ENCODE measurements around the gene COA3.

COA3 gene

GRCh38 chr17:42798383-42799380 lies at the start of gene COA3, which contains the start of gene CNTD1:
TSS of gene COA3 (minus strand) at chr17:42798704. CDS start at chr17:42798681, 23 bp downstream.
TSS of gene CNTD1 (plus strand) at chr17:42798861. CDS start at chr17:42799068, 207 bp downstream.
- TF ChIP-seq CTCF (IDR thresholded peaks at IDR 0.05) = no peak
- peak within 1 kb of the TSS; percentile 25 to 80 for H3K27ac ChIP-seq
- peak; percentile 83 for DNase-seq (ENCODE audit: low spot score)
- peak within 1 kb of the TSS; percentile 94 for H3K4me3 ChIP-seq

- no peak for DNase-seq (ENCODE audit: low spot score)
- no peak for TF ChIP-seq CTCF (IDR thresholded peaks at IDR 0.05)
- Histone ChIP-seq H3K27ac (no peak overlapping the region), H3K4me3 (no peak overlapping the region)
Observed at GRCh38 chr17:42848093-42848492, 49.6 kb upstream of the COA3 start.

- Histone ChIP-seq H3K4me3 (no peak overlapping the region), H3K27ac (peak overlapping the region; percentile 33 to 80)
- no peak for TF ChIP-seq CTCF (IDR thresholded peaks at IDR 0.05)
- DNase-seq (ENCODE audit: low spot score) = peak; percentile 78
Observed at GRCh38 chr17:42846594-42847280, 48.2 kb upstream of the COA3 start.

GRCh38 chr17:42845918-42846593 lies 47.6 kb upstream of the COA3 start:
- DNase-seq (ENCODE audit: low spot score) = peak; percentile 70
- TF ChIP-seq CTCF (IDR thresholded peaks at IDR 0.05) = no peak
- no peak overlapping the region for H3K4me3 ChIP-seq
- peak overlapping the region; percentile 33 to 80 for H3K27ac ChIP-seq

GRCh38 chr17:42845556-42845917 lies 47.0 kb upstream of the COA3 start:
- peak; percentile 70 for DNase-seq (ENCODE audit: low spot score)
- H3K4me3 ChIP-seq = no peak overlapping the region
- peak overlapping the region in 1 of 2 donors; percentile 80 for H3K27ac ChIP-seq
- TF ChIP-seq CTCF (IDR thresholded peaks at IDR 0.05) = no peak

GRCh38 chr17:42844761-42845555 lies 46.5 kb upstream of the COA3 start:
- H3K4me3 ChIP-seq = no peak overlapping the region
- no peak for TF ChIP-seq CTCF (IDR thresholded peaks at IDR 0.05)
- peak; percentile 70 for DNase-seq (ENCODE audit: low spot score)
- peak overlapping the region in 1 of 2 donors; percentile 49 for H3K27ac ChIP-seq
